Activated T-cell treated with anti-CD3 and anti-CD28 coated beads, Interleukin-2, amount 50 U/mL, for 72 hours (primary cell): ENCODE results near the gene PPP6R3. TPM values are rescaled to one million over a fixed set of nuclear protein-coding genes. Genes with fewer than 3 reads are reported as not detected.
"Not testable (repeated sequence)": the region's sequence is repeated elsewhere in the genome, so short reads cannot be mapped to it uniquely, and the experiment has no call there.

Experiments
- ATAC-seq, 2 donors: fragments of 150-1000 bp; cut with Tn5 transposase; replicated peaks in 1 of 2; 2 replicates each; pipeline ENCODE4 v1.10.0; 2021; ENCODE audit warnings: moderate library complexity in 2 of 2, mild to moderate bottlenecking in 1 of 2
- DNase-seq, 2 donors: peaks; one replicate each; pipeline ENCODE4 v3.0.0; 2021 to 2022; ENCODE audit warnings: mixed read lengths in 1 of 2
- H3K27ac Mint-ChIP-seq: one replicate; pipeline ENCODE4 v1.8.0; 2022; ENCODE audit warnings: mild to moderate bottlenecking, moderate library complexity, mixed read lengths
- H3K27me3 Mint-ChIP-seq: one replicate; pipeline ENCODE4 v1.8.0; 2022; ENCODE audit warnings: low read depth, mixed read lengths
- H3K36me3 Mint-ChIP-seq, 2 donors: one replicate each; pipeline ENCODE4 v1.8.0; 2022; ENCODE audit warnings: mixed read lengths in 2 of 2, mild to moderate bottlenecking in 1 of 2; ENCODE audit not compliant: insufficient read depth in 2 of 2
- H3K4me1 Mint-ChIP-seq: one replicate; pipeline ENCODE4 v1.8.0; 2022; ENCODE audit warnings: low read depth, mixed read lengths
- H3K4me3 Mint-ChIP-seq, 2 donors: one replicate each; pipeline ENCODE4 v1.8.0; 2022; ENCODE audit warnings: mild to moderate bottlenecking in 2 of 2, mixed read lengths in 2 of 2, moderate library complexity in 2 of 2
- H3K9me3 Mint-ChIP-seq, 2 donors: one replicate each; pipeline ENCODE4 v1.8.0; 2022; ENCODE audit warnings: mixed read lengths in 2 of 2
- total RNA-seq, 2 donors: library from RNA; stranded (reverse); gene quantifications; one replicate each; pipeline ENCODE4 v1.2.3, GENCODE V29; 2022

The PPP6R3 gene
- total RNA-seq, 2 donors from 2014 or later = 111 to 128 TPM

GRCh38 chr11:68632802-68633201 is 172.2 kb downstream of the PPP6R3 start:
- H3K9me3 Mint-ChIP-seq = no peaks in the 10 kb centered on the region
- H3K27me3 Mint-ChIP-seq = peaks cover 21% of the 10 kb centered on the region
- DNase-seq (peak; percentile 46 to 49), ATAC-seq (peak; percentile 44 to 49)
- H3K36me3 Mint-ChIP-seq = no peaks in the 10 kb centered on the region
- H3K4me3 Mint-ChIP-seq = no peak overlapping the region
- no peaks in the 10 kb centered on the region for H3K4me1 Mint-ChIP-seq
- no peak overlapping the region for H3K27ac Mint-ChIP-seq

- not testable (repeated sequence) for ATAC-seq, H3K27ac Mint-ChIP-seq, H3K36me3 Mint-ChIP-seq, H3K4me1 Mint-ChIP-seq, H3K9me3 Mint-ChIP-seq, DNase-seq, H3K4me3 Mint-ChIP-seq
- H3K27me3 Mint-ChIP-seq = peaks cover 21% of the 10 kb centered on the region
These were observed 174.1 kb downstream of the PPP6R3 start for GRCh38 chr11:68634606-68635005.

- not testable (repeated sequence) for H3K4me3 Mint-ChIP-seq, H3K36me3 Mint-ChIP-seq, H3K9me3 Mint-ChIP-seq, DNase-seq, H3K27ac Mint-ChIP-seq, ATAC-seq, H3K4me1 Mint-ChIP-seq
- H3K27me3 Mint-ChIP-seq = peaks cover 21% of the 10 kb centered on the region
These were observed 174.6 kb downstream of the PPP6R3 start for GRCh38 chr11:68635172-68635571.

- peaks cover 21% of the 10 kb centered on the region for H3K27me3 Mint-ChIP-seq
- not testable (repeated sequence) for H3K27ac Mint-ChIP-seq, H3K4me1 Mint-ChIP-seq, H3K9me3 Mint-ChIP-seq, DNase-seq, H3K36me3 Mint-ChIP-seq, H3K4me3 Mint-ChIP-seq, ATAC-seq
These were observed 175.3 kb downstream of the PPP6R3 start for GRCh38 chr11:68635883-68636282.

GRCh38 chr11:68639322-68639721 is 178.8 kb downstream of the PPP6R3 start:
- H3K4me3 Mint-ChIP-seq = not testable (repeated sequence)

GRCh38 chr11:68641880-68642279 is 181.3 kb downstream of the PPP6R3 start:
- DNase-seq (no peak), ATAC-seq (no peak)
- peaks cover 2 to 9% of the 10 kb centered on the region in 2 donors for H3K36me3 Mint-ChIP-seq
- no peaks in the 10 kb centered on the region for H3K4me1 Mint-ChIP-seq
- H3K4me3 Mint-ChIP-seq = no peak overlapping the region
- peaks cover 11% of the 10 kb centered on the region for H3K27me3 Mint-ChIP-seq
- no peak overlapping the region for H3K27ac Mint-ChIP-seq
- peaks cover 4 to 5% of the 10 kb centered on the region in 2 donors for H3K9me3 Mint-ChIP-seq

More at GRCh38 chr11:68639322-68639721, 178.8 kb downstream of the PPP6R3 start:
- peaks cover 30% of the 10 kb centered on the region for H3K27me3 Mint-ChIP-seq
- not testable (repeated sequence) for H3K9me3 Mint-ChIP-seq, H3K36me3 Mint-ChIP-seq, ATAC-seq, DNase-seq, H3K4me1 Mint-ChIP-seq, H3K27ac Mint-ChIP-seq

GRCh38 chr11:68643585-68643984 is 183.0 kb downstream of the PPP6R3 start:
- Mint-ChIP-seq H3K27ac (no peak overlapping the region), H3K9me3 (peaks cover 9 to 11% of the 10 kb centered on the region in 2 donors), H3K36me3 (peaks cover 5 to 14% of the 10 kb centered on the region in 2 donors), H3K27me3 (peaks cover 17% of the 10 kb centered on the region), H3K4me3 (no peak overlapping the region), H3K4me1 (no peaks in the 10 kb centered on the region)
- DNase-seq (no peak), ATAC-seq (no peak)

- H3K4me1 Mint-ChIP-seq = no peaks in the 10 kb centered on the region
- peaks cover 9 to 11% of the 10 kb centered on the region in 2 donors for H3K9me3 Mint-ChIP-seq
- ATAC-seq (no peak), DNase-seq (no peak)
- peaks cover 22% of the 10 kb centered on the region for H3K27me3 Mint-ChIP-seq
- H3K27ac Mint-ChIP-seq = no peak overlapping the region
- H3K4me3 Mint-ChIP-seq = no peak overlapping the region
- peaks cover 5 to 14% of the 10 kb centered on the region in 2 donors for H3K36me3 Mint-ChIP-seq
These were observed 186.3 kb downstream of the PPP6R3 start for GRCh38 chr11:68646832-68647231.

- Mint-ChIP-seq H3K27me3 (peaks cover 13% of the 10 kb centered on the region), H3K27ac (no peak overlapping the region), H3K4me1 (no peaks in the 10 kb centered on the region), H3K9me3 (peaks cover 7 to 8% of the 10 kb centered on the region in 2 donors), H3K36me3 (peaks cover 3 to 11% of the 10 kb centered on the region in 2 donors), H3K4me3 (no peak overlapping the region)
- ATAC-seq (no peak), DNase-seq (no peak)
These were observed 189.5 kb downstream of the PPP6R3 start for GRCh38 chr11:68649851-68650555.

GRCh38 chr11:68650801-68651200 is 190.2 kb downstream of the PPP6R3 start:
- ATAC-seq (no peak), DNase-seq (no peak)
- Mint-ChIP-seq H3K36me3 (peaks cover 5 to 11% of the 10 kb centered on the region in 2 donors), H3K4me1 (no peaks in the 10 kb centered on the region), H3K4me3 (no peak overlapping the region), H3K27me3 (peaks cover 13% of the 10 kb centered on the region), H3K9me3 (peaks cover 7 to 8% of the 10 kb centered on the region in 2 donors), H3K27ac (no peak overlapping the region)

GRCh38 chr11:68651208-68651984 is 190.8 kb downstream of the PPP6R3 start:
- no peak for ATAC-seq
- Mint-ChIP-seq H3K4me1 (no peaks in the 10 kb centered on the region), H3K27me3 (peaks cover 13% of the 10 kb centered on the region), H3K27ac (no peak overlapping the region), H3K36me3 (peaks cover 5 to 8% of the 10 kb centered on the region in 2 donors), H3K9me3 (peaks cover 6 to 8% of the 10 kb centered on the region in 2 donors), H3K4me3 (no peak overlapping the region)
- no peak for DNase-seq

- DNase-seq = no peak
- no peak for ATAC-seq
- H3K4me1 Mint-ChIP-seq = no peaks in the 10 kb centered on the region
- H3K27me3 Mint-ChIP-seq = peaks cover 10% of the 10 kb centered on the region
- H3K4me3 Mint-ChIP-seq = no peak overlapping the region
- H3K36me3 Mint-ChIP-seq = peaks cover 5% of the 10 kb centered on the region in 2 donors
- H3K27ac Mint-ChIP-seq = no peak overlapping the region
- peaks cover 3 to 5% of the 10 kb centered on the region in 2 donors for H3K9me3 Mint-ChIP-seq
These were observed 191.6 kb downstream of the PPP6R3 start for GRCh38 chr11:68651985-68652682.

GRCh38 chr11:68652683-68653156 is 192.2 kb downstream of the PPP6R3 start:
- no peaks in the 10 kb centered on the region for H3K4me1 Mint-ChIP-seq
- H3K27ac Mint-ChIP-seq = no peak overlapping the region
- DNase-seq (no peak), ATAC-seq (no peak)
- H3K27me3 Mint-ChIP-seq = peaks cover 5% of the 10 kb centered on the region
- no peaks in the 10 kb centered on the region for H3K9me3 Mint-ChIP-seq
- H3K36me3 Mint-ChIP-seq = peaks cover 0 to 2% of the 10 kb centered on the region in 2 donors
- no peak overlapping the region for H3K4me3 Mint-ChIP-seq
